Stimulated activated CD4-positive, alpha-beta T cell treated with anti-CD3 and anti-CD28 coated beads, Interleukin-12 subunit alpha, Interleukin-12 subunit beta, amount 100 ng/mL, for 4 hours (primary cell): Measurements from ENCODE around the gene MR1.
A peak's percentile ranks its signal among the peaks of the same experiment; 100 is the strongest.
"Not testable (repeated sequence)": the region's sequence is repeated elsewhere in the genome, so short reads cannot be mapped to it uniquely, and the experiment has no call there.

Experiments
- DNase-seq: peaks from one replicate; pipeline ENCODE4 v3.0.0-alpha.2; 2020

Gene MR1

GRCh38 chr1:181032535-181032934 lies 1.2 kb upstream of the MR1 start:
- DNase-seq = no peak

DNA sequence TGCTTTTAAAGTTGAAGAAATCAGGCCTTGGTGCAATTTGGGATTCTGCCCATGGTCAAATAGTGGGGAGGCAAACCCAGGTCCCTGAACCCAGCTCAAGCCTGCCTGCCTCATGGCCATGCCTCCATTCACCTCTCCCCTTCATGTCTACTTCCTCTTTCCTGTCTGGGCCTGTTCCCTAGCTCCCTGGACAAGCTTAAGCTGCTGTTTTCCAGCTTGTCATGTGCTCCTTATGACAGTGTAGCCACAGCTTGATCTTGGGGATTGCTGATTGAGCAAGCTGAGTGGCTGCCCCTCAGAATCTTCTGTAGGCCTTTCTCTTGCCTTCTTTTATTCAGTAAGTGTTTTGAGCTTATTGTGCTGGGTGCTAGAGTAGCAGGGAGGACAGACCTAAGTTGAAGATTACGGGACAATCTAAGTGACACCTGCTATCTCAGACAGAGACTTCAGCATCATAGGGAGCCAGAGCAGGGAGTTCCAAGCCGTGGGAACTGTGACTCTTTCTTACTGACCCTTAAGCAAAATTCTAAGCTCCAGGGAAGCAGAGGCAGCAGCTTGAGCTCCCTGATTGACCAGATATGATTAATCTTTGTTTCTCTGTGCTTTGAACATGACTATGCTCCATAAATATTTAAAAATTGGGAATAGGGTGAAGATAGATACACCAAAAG lies 520 bp upstream of the MR1 start:
- DNase-seq = peak; percentile 16

GRCh38 chr1:181035210-181035609 lies 1.4 kb downstream of the MR1 start:
- not testable (repeated sequence) for DNase-seq

DNA sequence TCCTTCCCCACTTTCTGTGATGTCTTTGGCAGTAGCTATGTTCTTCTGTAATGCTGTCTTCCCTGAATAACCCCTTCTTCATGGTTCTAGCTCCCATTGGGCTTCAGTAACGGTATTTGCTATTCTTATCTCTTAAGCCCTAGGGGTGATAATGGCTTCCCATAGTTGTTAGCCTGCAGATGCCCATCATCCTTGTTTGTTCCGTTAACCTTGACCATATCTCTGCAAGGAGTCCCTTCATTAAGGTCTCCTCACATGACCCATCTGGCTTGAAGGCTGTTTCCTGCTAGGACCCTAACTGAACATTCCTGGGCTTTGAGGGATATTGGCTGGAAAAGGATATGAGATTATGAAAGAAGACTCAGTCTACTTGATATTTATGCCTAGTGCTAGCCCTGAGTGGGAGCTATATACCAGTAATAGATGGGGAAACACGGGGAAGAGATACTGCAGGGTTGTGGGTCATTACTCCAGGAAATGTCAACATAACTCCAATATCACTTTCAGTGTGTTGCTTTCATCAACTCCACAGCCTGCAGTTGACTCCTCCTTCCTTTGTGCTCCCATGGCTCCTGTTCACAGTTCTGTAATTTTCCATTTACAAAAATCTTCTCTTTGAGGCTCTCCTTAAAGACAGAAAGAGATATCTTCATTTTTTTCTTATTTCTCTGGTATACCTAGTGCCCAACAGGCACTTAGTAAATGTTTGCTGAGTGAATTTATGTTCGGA lies 2.5 kb downstream of the MR1 start:
- DNase-seq = no peak

DNA sequence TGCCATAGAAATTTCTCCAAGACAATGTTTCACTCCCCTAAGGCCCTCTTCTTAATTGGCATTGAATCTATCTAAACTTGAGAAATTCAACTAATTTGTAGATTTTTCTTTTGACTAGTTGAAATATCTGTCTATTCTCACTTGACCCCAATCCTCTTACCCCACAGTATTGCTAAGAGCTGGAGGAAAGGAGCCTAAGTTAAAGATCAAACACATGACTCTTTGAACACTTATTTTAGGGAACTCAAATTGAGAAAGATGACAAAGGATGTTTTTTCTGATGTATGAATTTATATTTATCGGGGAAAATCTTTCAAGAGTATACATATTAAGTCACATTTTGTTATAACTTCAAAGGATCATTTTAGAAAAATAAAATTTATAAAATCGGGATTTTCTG lies 3.6 kb downstream of the MR1 start:
- DNase-seq = no peak

GRCh38 chr1:181038399-181038873 lies 4.7 kb downstream of the MR1 start:
- DNase-seq = peak; percentile 42

DNA sequence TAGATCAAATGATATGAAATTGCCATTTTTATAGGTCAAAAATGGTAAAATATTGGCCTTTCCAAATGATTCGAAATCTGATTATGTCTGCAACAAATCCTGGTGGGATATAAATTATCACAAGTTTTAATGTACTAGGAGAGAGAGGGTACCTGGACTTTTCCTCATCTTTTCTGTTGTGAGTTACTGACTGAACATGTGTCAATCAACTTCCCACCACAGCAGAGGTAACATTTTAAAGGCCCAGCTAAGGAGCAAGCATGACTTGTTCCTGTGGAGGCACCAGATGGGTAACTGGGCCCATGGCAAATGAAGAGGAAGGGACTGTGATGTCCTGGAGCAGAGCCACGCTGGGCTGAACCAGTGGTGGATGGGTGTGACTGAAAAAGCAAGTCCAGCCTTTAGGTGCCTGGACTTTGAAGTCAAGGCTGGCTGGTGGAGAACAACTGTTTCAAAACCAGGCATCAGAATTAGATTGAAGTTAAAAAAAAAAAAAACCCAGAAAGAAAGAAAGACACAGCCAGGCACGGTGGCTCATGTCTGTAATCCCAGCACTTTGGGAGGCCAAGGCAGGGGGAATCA lies 6.6 kb downstream of the MR1 start:
- DNase-seq = no peak

- DNase-seq = no peak
Observed at GRCh38 chr1:181043025-181043888, 9.5 kb downstream of the MR1 start.

GRCh38 chr1:181044449-181044966 lies 10.7 kb downstream of the MR1 start:
- DNase-seq = peak; percentile 13

DNA sequence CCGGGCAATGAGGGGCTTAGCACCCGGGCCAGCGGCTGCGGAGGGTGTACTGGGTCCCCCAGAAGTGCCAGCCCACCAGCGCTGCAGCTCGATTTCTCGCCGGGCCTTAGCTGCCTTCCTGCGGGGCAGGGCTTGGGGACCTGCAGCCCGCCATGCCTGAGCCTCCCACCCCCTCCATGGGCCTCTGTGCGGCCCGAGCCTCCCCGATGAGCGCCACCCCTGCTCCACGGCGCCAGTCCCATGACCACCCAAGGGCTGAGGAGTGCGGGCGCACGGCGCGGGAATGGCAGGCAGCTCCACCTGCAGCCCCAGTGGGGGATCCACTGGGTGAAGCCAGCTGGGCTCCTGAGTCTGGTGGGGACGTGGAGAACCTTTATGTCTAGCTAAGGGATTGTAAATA lies 12.2 kb downstream of the MR1 start:
- not testable (repeated sequence) for DNase-seq

GRCh38 chr1:181049378-181049777 lies 15.6 kb downstream of the MR1 start:
- DNase-seq = no peak

- DNase-seq = no peak
Observed at GRCh38 chr1:181050922-181051321, 17.1 kb downstream of the MR1 start.

- DNase-seq = no peak
Observed at GRCh38 chr1:181056560-181056959, 22.8 kb downstream of the MR1 start.

GRCh38 chr1:181057079-181057478 lies 23.3 kb downstream of the MR1 start:
- DNase-seq = no peak

GRCh38 chr1:181059435-181059834 lies 25.7 kb downstream of the MR1 start:
- DNase-seq = no peak

GRCh38 chr1:181060066-181060465 lies 26.3 kb downstream of the MR1 start:
- no peak for DNase-seq

- DNase-seq = not testable (repeated sequence)
Observed at GRCh38 chr1:181060947-181061346, 27.2 kb downstream of the MR1 start.

- no peak for DNase-seq
Observed at GRCh38 chr1:181061487-181061886, 27.7 kb downstream of the MR1 start.

DNA sequence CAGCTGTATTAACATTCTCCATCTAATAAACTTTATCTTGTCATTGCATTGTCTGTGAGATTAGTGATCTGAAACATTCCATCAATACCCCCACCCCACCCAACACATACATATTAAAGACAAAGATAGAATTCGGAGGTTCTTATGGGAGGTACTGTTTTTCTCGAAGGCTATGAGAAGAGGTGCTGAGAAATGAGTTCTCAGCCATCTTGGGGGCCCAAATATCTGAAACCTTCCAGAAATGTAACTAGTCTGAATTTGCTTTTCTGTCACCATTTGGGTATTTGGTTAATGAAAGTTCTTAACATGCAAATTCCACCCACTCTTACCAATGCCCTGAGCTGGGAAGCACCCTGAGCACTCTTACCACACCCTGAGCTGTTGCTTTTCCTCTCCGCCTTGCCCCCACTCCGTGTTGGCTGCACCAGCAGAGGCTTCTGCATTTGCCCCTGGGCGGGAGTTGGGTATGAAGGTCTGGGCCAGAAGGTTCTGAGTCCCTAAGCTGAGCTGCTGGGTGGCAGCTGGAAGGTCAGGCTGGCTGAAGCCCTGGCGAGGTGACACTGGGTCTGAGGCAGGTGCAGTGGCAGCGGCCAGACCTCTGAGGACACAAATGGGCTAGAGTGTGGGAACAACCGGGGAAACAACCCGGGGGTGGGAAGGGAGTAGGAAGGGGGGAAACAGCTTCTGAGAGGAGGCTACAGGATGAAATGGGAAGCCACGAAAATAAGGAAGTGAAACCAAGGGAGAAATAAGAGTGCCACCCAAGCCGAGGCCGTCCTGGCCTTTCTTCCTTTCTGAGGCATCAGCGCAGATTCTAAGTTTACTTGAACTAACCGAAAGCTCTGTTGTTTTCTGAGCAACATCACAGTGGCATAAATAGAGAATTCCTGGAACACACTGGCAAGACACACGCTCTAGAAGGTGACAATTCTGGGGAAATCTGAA lies 28.4 kb downstream of the MR1 start:
- peak; percentile 12 for DNase-seq

DNA sequence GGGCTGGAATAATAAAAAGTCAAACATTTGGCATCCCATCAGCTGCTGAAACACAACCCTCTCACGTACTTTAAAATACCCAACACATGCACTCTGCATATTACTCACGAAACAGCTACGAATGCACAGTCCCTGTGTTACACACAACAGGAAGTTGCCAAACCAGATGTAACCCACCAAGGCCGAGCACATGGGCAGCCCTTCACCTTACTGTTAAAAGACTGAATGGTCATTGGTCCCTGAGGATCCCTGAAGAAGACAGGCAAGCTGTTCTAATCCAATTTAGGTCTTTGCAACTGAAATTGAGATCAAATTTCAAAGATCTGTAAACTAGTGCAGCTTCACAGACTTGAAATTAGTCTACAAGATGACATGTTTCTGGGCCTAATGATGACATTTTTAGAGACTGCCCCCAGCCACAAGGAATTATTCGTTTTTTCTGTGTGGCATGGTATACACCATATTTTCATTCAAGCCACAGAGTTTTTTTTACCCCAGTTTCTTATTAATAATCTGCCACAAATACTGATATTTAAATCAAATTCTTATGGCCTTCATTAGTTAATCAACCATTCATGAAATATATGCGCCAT lies 29.1 kb downstream of the MR1 start:
- DNase-seq = no peak

DNA sequence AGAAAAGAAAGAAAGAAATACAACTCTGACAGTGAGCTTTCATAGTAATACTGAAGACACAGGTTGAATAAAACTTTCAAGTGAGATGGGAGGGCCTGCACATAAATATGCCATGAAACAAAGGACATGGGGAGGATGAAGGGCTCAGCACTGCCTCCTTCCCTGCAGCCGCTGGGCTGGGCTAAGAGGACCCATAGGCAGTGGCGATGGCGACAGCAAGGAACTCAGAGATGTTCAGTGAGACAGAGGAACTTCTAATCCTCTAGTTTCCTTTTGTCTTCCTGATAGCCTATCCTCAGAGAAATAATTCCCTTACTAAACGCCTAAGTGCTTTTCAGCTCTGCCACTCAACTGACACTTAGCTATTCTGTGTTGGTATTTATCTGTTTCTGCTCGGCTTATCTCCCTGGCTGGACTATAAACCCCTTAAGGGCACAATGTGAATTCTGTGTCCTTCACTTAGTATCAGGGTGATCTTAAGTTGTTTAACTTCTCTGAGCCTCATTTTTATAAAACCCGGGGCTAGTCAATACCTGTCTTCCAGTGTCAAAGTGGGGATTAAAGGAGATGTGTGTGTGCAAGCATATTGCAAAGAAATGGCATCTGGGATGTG lies 30.3 kb downstream of the MR1 start:
- no peak for DNase-seq
